SIG-M5 treated with dmso at 0.1 percent for 504 hours (cell line): Measurements from ENCODE around the gene AFF4.

Experiments used
- DNase-seq: peaks from one replicate; lab custom pipeline; 2025; ENCODE audit not compliant: unreplicated experiment; lab: John Stamatoyannopoulos, UW

AFF4 gene

GRCh38 chr5:132827943-132828673 is 135.3 kb downstream of the AFF4 start:
- no peak for DNase-seq

- DNase-seq: no peak
Observed at GRCh38 chr5:132826424-132827082, 136.9 kb downstream of the AFF4 start.

- DNase-seq: no peak
Observed at GRCh38 chr5:132825834-132826391, 137.5 kb downstream of the AFF4 start.
